WERI-Rb-1 (cell line): ENCODE results near the gene RREB1.

Experiments used
- DNase-seq: peaks from one replicate; pipeline ENCODE4 v3.0.0-alpha.2; 2020
- H3K27ac ChIP-seq: fragments of 250-450 bp; sonication (Bioruptor Pico); 2 replicates; pipeline ENCODE4 v1.5.1; 2020; ENCODE audit warnings: mild to moderate bottlenecking, moderate library complexity
- H3K27me3 ChIP-seq: fragments of 250-450 bp; sonication (Bioruptor Pico); 2 replicates; pipeline ENCODE4 v1.5.1; 2021; ENCODE audit warnings: mild to moderate bottlenecking, low read depth, moderate library complexity; ENCODE audit not compliant: insufficient read depth, severe bottlenecking
- H3K36me3 ChIP-seq: fragments of 250-450 bp; sonication (Bioruptor Pico); 2 replicates; pipeline ENCODE4 v1.5.1; 2020; ENCODE audit warnings: mild to moderate bottlenecking, moderate library complexity
- H3K4me3 ChIP-seq: 2 replicates; pipeline ENCODE4 v1.5.1; 2011; ENCODE audit warnings: low read depth, mild to moderate bottlenecking, control low read depth, low read length
- H3K9me3 ChIP-seq: fragments of 250-450 bp; sonication (Bioruptor Pico); 2 replicates; pipeline ENCODE4 v1.5.1; 2021; ENCODE audit warnings: mild to moderate bottlenecking, moderate library complexity; ENCODE audit not compliant: severe bottlenecking
- CTCF ChIP-seq: IDR thresholded peaks from 2 replicates; pipeline ENCODE4 v1.5.1; 2011; ENCODE audit warnings: low read depth, mild to moderate bottlenecking, control low read depth, inconsistent platforms, low read length

RREB1 gene

DNA sequence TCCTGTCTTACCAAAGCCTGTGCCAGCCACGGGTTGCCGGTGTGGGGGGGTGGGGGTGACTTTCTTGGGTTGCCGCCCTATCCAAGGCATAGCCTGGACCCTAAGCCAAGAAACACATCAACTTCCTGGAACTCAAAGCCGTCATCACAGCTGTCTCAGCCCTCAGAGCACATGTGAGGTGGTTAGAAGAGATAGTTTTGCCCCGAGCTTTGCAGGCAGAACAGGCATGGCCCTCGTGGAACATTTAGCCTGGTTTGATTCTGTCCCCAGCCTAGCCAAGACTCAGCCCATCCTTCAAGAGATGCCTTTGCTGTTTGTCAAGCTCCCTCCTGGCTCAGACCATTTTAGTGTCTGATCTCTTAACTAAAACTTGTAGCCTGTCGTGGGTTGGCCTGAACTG, 64.9 kb downstream of the RREB1 start:
- H3K27ac ChIP-seq = no peak overlapping the region
- no peaks in the 10 kb centered on the region for H3K27me3 ChIP-seq
- no peak for DNase-seq
- H3K4me3 ChIP-seq = no peak overlapping the region
- TF ChIP-seq CTCF = no peak
- H3K36me3 ChIP-seq = peaks cover 13% of the 10 kb centered on the region
- no peaks in the 10 kb centered on the region for H3K9me3 ChIP-seq

- TF ChIP-seq CTCF = no peak
- Histone ChIP-seq H3K27me3 (no peaks in the 10 kb centered on the region), H3K27ac (no peak overlapping the region), H3K9me3 (no peaks in the 10 kb centered on the region), H3K4me3 (no peak overlapping the region), H3K36me3 (peaks cover 26% of the 10 kb centered on the region)
- no peak for DNase-seq
Measured at GRCh38 chr6:7173843-7174503, 66.2 kb downstream of the RREB1 start.

GRCh38 chr6:7175462-7175861, 67.7 kb downstream of the RREB1 start:
- no peak for TF ChIP-seq CTCF
- H3K4me3 ChIP-seq = no peak overlapping the region
- DNase-seq = no peak
- no peaks in the 10 kb centered on the region for H3K27me3 ChIP-seq
- no peak overlapping the region for H3K27ac ChIP-seq
- no peaks in the 10 kb centered on the region for H3K9me3 ChIP-seq
- peaks cover 41% of the 10 kb centered on the region for H3K36me3 ChIP-seq

DNA sequence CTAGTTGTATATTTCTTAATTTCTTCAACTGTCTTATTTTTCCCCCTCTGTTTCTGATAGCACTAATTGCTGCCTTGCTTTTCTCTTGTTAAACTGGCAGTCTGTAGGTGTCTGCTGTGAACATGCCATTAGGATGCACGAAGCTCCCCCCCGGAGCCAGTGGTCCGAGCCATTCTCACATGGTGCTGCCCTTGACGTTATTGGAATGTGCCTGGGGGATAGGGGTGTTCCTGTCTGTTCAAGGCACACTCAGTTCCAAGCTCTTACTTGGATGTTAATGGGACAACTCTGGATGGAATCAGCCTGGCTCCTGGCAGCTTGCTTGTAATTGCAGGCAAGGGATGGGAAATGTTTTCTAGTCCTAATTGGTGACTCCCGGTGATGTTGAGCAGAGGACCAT, 68.4 kb downstream of the RREB1 start:
- DNase-seq = no peak
- Histone ChIP-seq H3K27me3 (no peaks in the 10 kb centered on the region), H3K9me3 (no peaks in the 10 kb centered on the region), H3K4me3 (no peak overlapping the region), H3K36me3 (peaks cover 49% of the 10 kb centered on the region), H3K27ac (no peak overlapping the region)
- no peak for TF ChIP-seq CTCF

GRCh38 chr6:7178280-7178679, 70.5 kb downstream of the RREB1 start:
- no peak for DNase-seq
- no peak for TF ChIP-seq CTCF
- no peak overlapping the region for H3K4me3 ChIP-seq
- no peaks in the 10 kb centered on the region for H3K9me3 ChIP-seq
- no peak overlapping the region for H3K27ac ChIP-seq
- H3K27me3 ChIP-seq = no peaks in the 10 kb centered on the region
- H3K36me3 ChIP-seq = peaks cover 69% of the 10 kb centered on the region

GRCh38 chr6:7180751-7181150, 73.0 kb downstream of the RREB1 start:
- DNase-seq = no peak
- Histone ChIP-seq H3K9me3 (no peaks in the 10 kb centered on the region), H3K27ac (no peak overlapping the region), H3K27me3 (no peaks in the 10 kb centered on the region), H3K4me3 (no peak overlapping the region), H3K36me3 (peaks cover 91% of the 10 kb centered on the region)
- no peak for TF ChIP-seq CTCF
